ENCODE measurements around the gene HLA-C. TPM values are rescaled to one million over a fixed set of nuclear protein-coding genes. Genes with fewer than 3 reads are reported as not detected.

Gene HLA-C
- total RNA-seq, 1 experiment from 2014 or later: 219 TPM

- Histone ChIP-seq H3K27ac (ENCODE audit: low read length) (no peak overlapping the region), H3K9me3 (ENCODE audit: low read length) (no peaks in the 10 kb centered on the region), H3K4me1 (ENCODE audit: insufficient read depth, low read length) (no peaks in the 10 kb centered on the region), H4K20me1 (ENCODE audit: low read length) (no peaks in the 10 kb centered on the region), H3K79me2 (ENCODE audit: low read length) (no peaks in the 10 kb centered on the region), H2AFZ (ENCODE audit: low read length) (no peak overlapping the region), H3K9me2 (replicated peaks; ENCODE audit: low read length) (no peaks in the 10 kb centered on the region), H3K4me2 (ENCODE audit: low read length) (no peak overlapping the region), H3K27me3 (ENCODE audit: low read length) (peaks cover 42% of the 10 kb centered on the region), H3K36me3 (ENCODE audit: low read depth, low read length) (no peaks in the 10 kb centered on the region), H3K9ac (ENCODE audit: low read length) (no peak overlapping the region), H3F3A (ENCODE audit: low read length, unreplicated experiment) (no peaks in the 10 kb centered on the region), H3K4me3 (ENCODE audit: low read length) (no peak overlapping the region)
- DNase-seq (no peak), ATAC-seq (no peak)
- intact Hi-C loops (cut with micrococcal nuclease): no loop called here
- ChIA-PET CTCF (no interaction called here), POLR2A (ENCODE audit: unreplicated experiment) (interaction anchor here (0.6 kb wide), 1 partner anchor 13 kb away, joined by 3 read pairs; no protein-coding TSS in a partner anchor)
- TF ChIP-seq EZH2 (IDR thresholded peaks at IDR 0.05; ENCODE audit: low read length, unreplicated experiment) (no peak), EZH2phosphoT487 (IDR thresholded peaks at IDR 0.05; ENCODE audit: borderline replicate concordance, low read length) (no peak), CTCF (conservative IDR thresholded peaks at IDR 0.05; ENCODE audit: low read depth, low read length) (no peak)
- no TSS peak for BruUV-seq (replicated peaks)
Observed at GRCh38 chr6:31294056-31294455, 22.2 kb upstream of the HLA-C start.

- no peaks in the 10 kb centered on the region for H3K36me3 ChIP-seq (ENCODE audit: low read depth, low read length)
- no peaks in the 10 kb centered on the region for H3F3A ChIP-seq (ENCODE audit: low read length, unreplicated experiment)
- no peak overlapping the region for H3K4me2 ChIP-seq (ENCODE audit: low read length)
- POLR2A ChIA-PET (ENCODE audit: unreplicated experiment): no interaction called here
- H3K4me1 ChIP-seq (ENCODE audit: insufficient read depth, low read length): no peaks in the 10 kb centered on the region
- no peaks in the 10 kb centered on the region for H4K20me1 ChIP-seq (ENCODE audit: low read length)
- H3K9ac ChIP-seq (ENCODE audit: low read length): no peak overlapping the region
- CTCF ChIA-PET: no interaction called here
- no peaks in the 10 kb centered on the region for H3K9me3 ChIP-seq (ENCODE audit: low read length)
- no peak for ATAC-seq
- peak; percentile 61 for DNase-seq
- no peak overlapping the region for H3K27ac ChIP-seq (ENCODE audit: low read length)
- H3K4me3 ChIP-seq (ENCODE audit: low read length): no peak overlapping the region
- no peaks in the 10 kb centered on the region for H3K79me2 ChIP-seq (ENCODE audit: low read length)
- TF ChIP-seq EZH2 (IDR thresholded peaks at IDR 0.05; ENCODE audit: low read length, unreplicated experiment) (no peak), CTCF (conservative IDR thresholded peaks at IDR 0.05; ENCODE audit: low read depth, low read length) (no peak), EZH2phosphoT487 (IDR thresholded peaks at IDR 0.05; ENCODE audit: borderline replicate concordance, low read length) (no peak)
- peaks cover 45% of the 10 kb centered on the region for H3K27me3 ChIP-seq (ENCODE audit: low read length)
- no TSS peak for BruUV-seq (replicated peaks)
- intact Hi-C loops (cut with micrococcal nuclease): no loop called here
- no peak overlapping the region for H2AFZ ChIP-seq (ENCODE audit: low read length)
- no peaks in the 10 kb centered on the region for H3K9me2 ChIP-seq (replicated peaks; ENCODE audit: low read length)
Observed at GRCh38 chr6:31293343-31293742, 21.5 kb upstream of the HLA-C start.

GRCh38 chr6:31289788-31290187 is 17.9 kb upstream of the HLA-C start:
- ChIA-PET CTCF (no interaction called here), POLR2A (ENCODE audit: unreplicated experiment) (interaction anchor here (0.6 kb wide), 1 partner anchor 55 kb away, joined by 6 read pairs; no protein-coding TSS in a partner anchor)
- H3K4me1 ChIP-seq (ENCODE audit: insufficient read depth, low read length): no peaks in the 10 kb centered on the region
- H2AFZ ChIP-seq (ENCODE audit: low read length): no peak overlapping the region
- no peak overlapping the region for H3K9ac ChIP-seq (ENCODE audit: low read length)
- H4K20me1 ChIP-seq (ENCODE audit: low read length): no peaks in the 10 kb centered on the region
- ATAC-seq (no peak), DNase-seq (no peak)
- H3K9me2 ChIP-seq (replicated peaks; ENCODE audit: low read length): no peaks in the 10 kb centered on the region
- intact Hi-C loops (cut with micrococcal nuclease): no loop called here
- TF ChIP-seq EZH2phosphoT487 (IDR thresholded peaks at IDR 0.05; ENCODE audit: borderline replicate concordance, low read length): no peak
- no peak for TF ChIP-seq CTCF (conservative IDR thresholded peaks at IDR 0.05; ENCODE audit: low read depth, low read length)
- no peak for TF ChIP-seq EZH2 (IDR thresholded peaks at IDR 0.05; ENCODE audit: low read length, unreplicated experiment)
- H3K4me3 ChIP-seq (ENCODE audit: low read length): no peak overlapping the region
- no peaks in the 10 kb centered on the region for H3K79me2 ChIP-seq (ENCODE audit: low read length)
- no peak overlapping the region for H3K27ac ChIP-seq (ENCODE audit: low read length)
- no peak overlapping the region for H3K4me2 ChIP-seq (ENCODE audit: low read length)
- peaks cover 24% of the 10 kb centered on the region for H3K27me3 ChIP-seq (ENCODE audit: low read length)
- H3K9me3 ChIP-seq (ENCODE audit: low read length): no peaks in the 10 kb centered on the region
- BruUV-seq (replicated peaks): no TSS peak
- no peaks in the 10 kb centered on the region for H3K36me3 ChIP-seq (ENCODE audit: low read depth, low read length)
- H3F3A ChIP-seq (ENCODE audit: low read length, unreplicated experiment): no peaks in the 10 kb centered on the region

Data from PC-3 (cell line).